ENCODE measurements around the gene AADACL3.

GRCh38 chr1:12722626-12723025 lies 6.7 kb downstream of the AADACL3 start:
- TF ChIP-seq POLR2A (IDR thresholded peaks at IDR 0.05; ENCODE audit: low read length) (no peak), GATA1 (IDR thresholded peaks at IDR 0.05; ENCODE audit: low read depth, low read length) (no peak)
